Measurements from ENCODE around the gene ARID3A.

The ARID3A gene

GRCh38 chr19:896434-896833 is 29.4 kb upstream of the ARID3A start:
- no peak for TF ChIP-seq CTCF (IDR thresholded peaks at IDR 0.05; ENCODE audit: low read depth, low read length)

GRCh38 chr19:896999-897398 is 28.8 kb upstream of the ARID3A start:
- no peak for TF ChIP-seq CTCF (IDR thresholded peaks at IDR 0.05; ENCODE audit: low read depth, low read length)
- no peak for DNase-seq (ENCODE audit: extremely low read depth, low read depth)

More at GRCh38 chr19:896434-896833, 29.4 kb upstream of the ARID3A start:
- DNase-seq (ENCODE audit: extremely low read depth, low read depth), result no peak

- no peak for DNase-seq (ENCODE audit: extremely low read depth, low read depth)
- no peak for TF ChIP-seq CTCF (IDR thresholded peaks at IDR 0.05; ENCODE audit: low read depth, low read length)
Observed at GRCh38 chr19:897442-898039, 28.3 kb upstream of the ARID3A start.

DNA sequence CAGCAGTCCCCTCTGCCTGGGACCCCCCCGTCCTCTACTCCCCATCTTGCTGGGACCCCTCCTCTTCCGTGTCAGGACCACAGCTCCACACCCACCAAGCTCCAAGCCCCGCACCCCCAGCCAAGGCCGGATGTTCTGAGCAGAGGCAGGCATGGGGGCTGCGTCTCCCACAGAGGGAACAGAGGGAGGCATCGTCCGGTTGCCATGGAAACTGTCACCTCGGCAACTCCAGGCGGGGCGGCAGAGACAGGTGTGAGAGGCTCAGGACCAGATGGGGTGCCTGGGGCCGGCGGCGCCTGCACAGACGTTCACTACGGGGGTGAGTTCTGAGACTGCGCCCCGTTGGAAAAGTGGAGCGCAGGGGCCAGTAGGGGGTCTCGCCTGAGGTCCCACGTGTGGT is 27.2 kb upstream of the ARID3A start:
- no peak for DNase-seq (ENCODE audit: extremely low read depth, low read depth)
- no peak for TF ChIP-seq CTCF (IDR thresholded peaks at IDR 0.05; ENCODE audit: low read depth, low read length)

GRCh38 chr19:899336-900042 is 26.3 kb upstream of the ARID3A start:
- no peak for DNase-seq (ENCODE audit: extremely low read depth, low read depth)
- no peak for TF ChIP-seq CTCF (IDR thresholded peaks at IDR 0.05; ENCODE audit: low read depth, low read length)

DNA sequence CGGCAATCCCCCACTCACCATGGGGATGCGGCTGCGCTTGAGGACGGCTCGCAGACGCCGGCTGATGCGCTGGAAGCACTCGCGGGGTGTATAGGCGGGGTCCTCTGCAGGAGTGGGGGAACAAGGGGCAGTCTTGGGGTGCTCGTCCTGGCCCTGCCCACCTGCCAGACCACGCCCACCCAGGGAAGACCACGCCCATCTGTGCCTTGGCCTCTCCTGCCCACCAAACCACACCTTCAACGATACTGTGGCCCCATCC is 25.9 kb upstream of the ARID3A start:
- no peak for TF ChIP-seq CTCF (IDR thresholded peaks at IDR 0.05; ENCODE audit: low read depth, low read length)
- DNase-seq (ENCODE audit: extremely low read depth, low read depth), result no peak

DNA sequence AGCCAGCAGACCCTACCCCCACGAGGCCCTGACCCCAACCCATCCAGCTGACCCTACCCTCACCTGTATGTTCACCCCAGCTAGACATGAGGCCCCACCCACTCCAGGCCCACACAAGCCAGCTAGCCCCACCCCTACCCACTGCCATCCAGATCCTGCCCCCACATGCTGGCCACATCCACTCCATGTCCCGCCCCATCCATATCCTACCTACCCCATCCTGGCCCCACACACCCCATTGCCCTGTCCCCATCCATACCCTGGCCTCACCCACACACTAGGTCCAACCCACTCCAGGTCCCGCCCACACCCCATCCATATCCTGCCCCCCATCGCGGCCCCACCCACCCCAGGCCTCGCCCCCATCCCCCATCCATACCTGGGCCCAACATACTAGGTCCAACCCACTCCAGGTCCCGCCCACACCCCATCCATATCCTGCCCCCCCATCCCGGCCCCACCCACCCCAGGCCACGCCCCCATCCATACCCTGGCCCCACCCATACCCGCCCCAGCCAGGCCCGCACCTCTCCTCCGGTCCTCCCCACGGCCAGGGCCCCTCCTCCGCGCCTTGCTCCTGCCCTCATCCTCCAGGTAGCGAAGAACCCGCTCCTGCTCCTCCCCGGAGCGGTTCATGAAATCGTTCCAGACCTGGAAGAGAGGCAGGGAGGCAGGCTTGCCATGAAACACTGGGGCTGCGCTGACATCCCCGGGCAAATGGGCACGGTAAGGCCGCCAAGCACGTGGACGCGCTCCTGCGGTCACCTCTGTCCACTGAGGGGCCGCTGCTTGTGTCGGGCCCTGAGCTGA is 25.3 kb upstream of the ARID3A start:
- no peak for TF ChIP-seq CTCF (IDR thresholded peaks at IDR 0.05; ENCODE audit: low read depth, low read length)

More for the DNA sequence above, 25.3 kb upstream of the ARID3A start:
- DNase-seq (ENCODE audit: extremely low read depth, low read depth), result no peak
